ENCODE measurements around the gene FAM174C.
"Not testable (repeated sequence)": the region's sequence is repeated elsewhere in the genome, so short reads cannot be mapped to it uniquely, and the experiment has no call there.

Gene FAM174C

GRCh38 chr19:1288833-1289685 lies 13.7 kb downstream of the FAM174C start:
- no peak for DNase-seq

DNA sequence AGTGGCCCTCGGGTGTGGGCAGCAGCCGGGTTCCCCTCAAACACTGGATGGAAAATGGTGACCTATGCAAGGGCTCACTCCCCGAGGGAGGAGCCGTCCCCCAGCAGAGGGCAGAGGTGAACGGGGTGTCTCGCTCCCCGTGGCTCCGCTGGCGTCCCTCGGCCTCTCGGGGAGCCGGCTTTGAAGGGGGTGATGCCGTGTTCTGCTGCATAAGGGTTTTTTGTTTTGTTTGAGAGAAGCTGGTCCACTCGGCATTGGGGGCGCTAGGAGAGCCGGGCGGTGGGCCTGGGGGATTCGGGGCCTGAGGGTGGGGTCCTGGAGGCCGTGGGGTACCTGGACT lies 14.3 kb downstream of the FAM174C start:
- DNase-seq: no peak

DNA sequence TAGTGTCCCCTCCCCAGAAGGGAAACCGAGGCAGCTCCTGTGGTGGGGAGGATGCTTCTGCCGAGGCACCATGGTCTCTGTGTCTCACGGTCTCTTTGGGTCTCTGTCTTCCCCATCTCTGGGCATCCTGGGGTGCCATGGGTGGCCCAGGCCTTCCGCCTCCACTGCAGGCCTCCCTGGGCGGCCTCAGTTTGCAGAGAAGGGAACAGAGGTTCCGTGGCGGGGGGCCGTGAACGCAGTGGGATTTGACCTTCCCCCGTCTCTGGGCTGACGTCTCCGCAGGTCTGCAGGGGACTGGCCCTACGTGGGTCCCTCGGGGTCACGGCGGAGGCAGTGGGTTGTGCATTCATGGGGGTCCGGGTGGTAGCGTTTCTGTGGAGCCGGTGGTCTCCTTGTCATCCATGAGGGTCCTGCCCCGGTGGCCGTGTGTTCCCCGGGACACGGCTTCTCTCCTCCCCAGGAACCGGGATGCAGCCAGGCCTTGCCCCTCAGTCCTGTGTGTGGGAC lies 14.9 kb downstream of the FAM174C start:
- DNase-seq: no peak

DNA sequence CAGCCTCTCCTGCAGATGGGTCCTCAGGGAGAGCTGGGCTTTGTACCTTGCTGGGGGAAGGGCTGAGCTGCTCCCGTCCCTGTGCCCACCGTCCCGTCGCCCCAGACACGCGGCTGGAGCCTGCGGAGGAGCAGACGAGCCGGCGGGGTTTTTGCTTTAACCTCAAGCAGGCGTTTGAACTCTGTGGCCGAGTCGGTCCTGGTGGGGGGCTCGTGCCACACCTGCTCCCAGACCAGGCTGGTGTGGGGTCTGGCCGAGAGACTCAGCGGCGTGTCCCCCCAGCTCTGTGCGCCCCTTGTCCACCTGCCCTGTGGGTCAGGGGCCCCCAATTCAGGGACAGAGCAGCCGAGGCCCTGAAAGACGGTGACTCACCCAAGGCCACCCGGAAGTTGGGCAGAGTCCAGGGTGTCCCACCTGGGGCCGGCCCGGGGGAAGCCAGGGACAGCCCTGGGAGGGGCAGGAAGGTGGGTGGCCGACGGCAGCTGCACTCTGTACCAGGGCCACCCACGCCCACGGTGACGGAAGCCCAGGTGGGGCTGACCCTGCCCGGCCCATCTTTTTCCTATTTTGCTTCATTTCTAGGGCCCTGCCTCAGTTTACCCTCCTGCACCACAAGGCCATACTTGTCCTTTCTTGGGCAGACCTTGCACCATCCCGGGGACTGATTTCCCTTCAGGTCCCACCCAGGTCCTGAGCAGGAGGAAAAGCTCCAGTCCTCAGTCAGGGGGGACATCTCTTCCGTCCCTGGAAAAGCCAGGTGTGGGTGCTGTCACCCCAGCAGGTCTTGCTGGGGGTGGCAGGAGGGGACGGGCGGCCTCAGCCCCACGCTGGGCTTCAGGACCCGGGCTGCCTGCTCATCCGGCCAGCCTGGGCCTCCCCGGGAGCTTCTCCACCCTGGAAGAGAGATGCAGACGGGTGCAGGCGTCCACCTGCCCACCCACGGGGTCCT lies 15.6 kb downstream of the FAM174C start:
- DNase-seq: no peak

- DNase-seq: no peak
Measured at GRCh38 chr19:1291761-1292418, 16.6 kb downstream of the FAM174C start.

DNA sequence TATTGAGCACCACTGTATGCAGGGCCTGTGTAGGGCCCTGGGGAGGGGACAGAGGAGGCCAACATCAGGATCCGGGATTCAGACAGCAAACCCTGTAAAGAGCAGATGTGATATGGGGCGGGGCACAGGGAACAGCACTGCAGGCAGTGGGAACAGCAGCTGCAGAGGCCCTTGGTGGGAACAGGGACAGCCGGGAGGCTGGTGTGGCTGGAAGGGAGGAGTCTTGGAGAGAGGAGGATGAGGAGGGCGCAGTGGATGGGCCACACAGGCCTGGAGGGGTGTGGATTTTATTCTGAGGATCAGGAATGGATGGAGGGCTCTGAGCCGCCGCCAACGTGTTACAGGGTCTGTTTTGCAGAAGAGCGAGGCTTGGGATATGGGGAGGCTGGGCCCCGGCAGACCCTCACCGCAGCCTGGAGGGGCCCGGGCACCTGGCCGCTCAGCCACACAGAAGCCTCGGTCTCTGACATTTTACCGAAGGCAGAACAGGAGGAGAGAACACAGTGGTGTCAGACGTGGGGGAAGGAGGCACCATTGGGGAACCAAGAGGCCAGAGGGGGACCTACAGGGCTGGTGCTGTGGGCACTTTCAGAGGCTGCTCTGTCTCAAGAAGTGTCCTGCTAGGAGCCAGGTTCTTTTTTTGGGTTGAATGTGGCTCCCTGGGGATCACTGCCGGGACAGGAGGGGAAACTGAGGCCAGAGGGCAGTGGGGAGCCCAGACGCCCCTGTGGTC lies 17.3 kb downstream of the FAM174C start:
- DNase-seq: no peak

DNA sequence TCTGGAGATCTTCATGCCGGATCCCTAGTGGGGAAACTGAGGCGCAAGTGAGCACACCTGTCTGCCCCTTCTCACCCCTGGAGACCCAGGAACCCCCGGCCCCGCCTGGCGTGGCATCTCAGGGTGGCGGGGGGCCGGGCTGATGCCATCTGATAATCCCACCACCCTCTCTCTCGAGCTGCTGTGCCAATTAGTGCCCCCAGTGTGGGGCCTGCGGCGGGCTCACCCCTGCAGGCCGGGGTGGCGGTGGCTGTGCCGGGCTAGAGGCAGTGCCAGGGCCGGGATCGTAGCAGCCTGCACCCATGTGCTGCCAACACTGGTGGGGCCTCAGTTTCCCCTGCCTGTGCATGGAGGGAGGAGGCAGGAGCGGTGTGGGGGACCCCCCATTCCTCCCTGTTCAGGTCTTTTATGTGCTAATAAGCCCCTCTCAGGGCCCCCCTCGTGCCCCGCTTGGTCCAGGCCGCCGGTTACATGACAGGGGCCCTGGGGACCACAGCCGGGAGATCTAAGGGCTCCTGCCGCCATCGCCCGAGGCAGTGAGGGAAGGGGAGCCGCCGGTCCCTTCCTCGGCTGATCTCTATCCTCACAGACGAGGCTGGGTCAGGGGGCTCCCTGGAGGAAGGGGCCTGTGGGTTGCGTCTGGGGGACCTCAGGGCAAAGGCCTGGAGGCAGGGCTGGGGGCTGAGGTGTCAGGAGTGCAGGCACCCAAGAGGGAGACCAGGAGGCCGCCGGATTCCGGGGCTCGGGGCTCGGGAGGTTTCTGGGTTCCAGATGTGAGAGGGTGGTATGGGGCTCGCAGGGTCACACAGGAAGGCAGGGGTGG lies 18.7 kb downstream of the FAM174C start:
- no peak for DNase-seq

DNA sequence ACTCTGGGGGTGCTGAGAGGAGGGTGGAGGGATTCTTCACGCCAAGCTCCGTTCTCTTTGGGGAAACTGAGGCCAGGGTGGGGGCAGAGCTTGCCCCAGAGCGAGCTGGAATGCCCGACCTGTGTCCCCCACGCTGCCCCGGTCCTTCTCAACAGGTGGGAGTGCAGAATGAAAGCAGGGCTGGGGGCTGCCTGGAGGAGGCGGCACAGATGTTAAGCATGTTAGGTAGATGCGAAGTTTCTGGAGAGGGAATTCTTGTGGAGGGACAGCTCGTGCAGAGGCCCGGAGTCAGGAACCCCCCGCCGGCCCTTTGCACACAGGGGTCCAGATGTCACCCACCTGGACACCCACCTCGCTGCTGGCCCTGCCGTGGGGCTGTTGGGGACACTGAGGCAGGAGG lies 19.4 kb downstream of the FAM174C start:
- no peak for DNase-seq

DNA sequence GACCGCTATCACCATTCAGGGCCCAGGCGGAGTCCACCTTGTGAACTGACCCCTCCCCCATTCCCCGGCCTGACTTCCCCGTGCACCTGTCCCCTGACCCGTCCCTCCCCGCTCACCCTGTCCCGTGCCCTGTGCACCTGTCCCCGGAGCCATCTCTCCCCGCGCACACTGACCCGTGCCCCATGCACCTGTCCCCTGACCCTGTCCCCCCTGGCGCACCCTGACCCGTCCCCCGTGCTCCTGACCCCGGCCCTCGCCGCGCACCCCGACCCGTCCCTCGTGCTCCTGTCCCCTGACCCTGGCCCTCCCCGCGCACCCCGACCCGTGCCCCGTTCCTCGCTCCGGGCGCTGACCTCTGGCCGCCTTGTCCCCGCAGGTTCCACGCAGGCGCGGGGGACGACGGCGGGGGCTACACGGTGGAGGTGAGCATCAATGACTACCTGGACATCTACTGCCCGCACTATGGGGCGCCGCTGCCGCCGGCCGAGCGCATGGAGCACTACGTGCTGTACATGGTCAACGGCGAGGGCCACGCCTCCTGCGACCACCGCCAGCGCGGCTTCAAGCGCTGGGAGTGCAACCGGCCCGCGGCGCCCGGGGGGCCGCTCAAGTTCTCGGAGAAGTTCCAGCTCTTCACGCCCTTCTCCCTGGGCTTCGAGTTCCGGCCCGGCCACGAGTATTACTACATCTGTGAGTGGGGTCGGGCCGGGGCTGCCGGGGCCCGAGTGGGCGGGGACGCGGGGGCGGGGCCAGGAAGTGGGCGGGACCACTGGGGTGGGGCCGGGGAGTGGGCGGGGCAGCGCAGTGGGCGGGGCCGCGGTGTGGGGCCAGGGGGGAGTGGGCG lies 20.1 kb downstream of the FAM174C start:
- no peak for DNase-seq

GRCh38 chr19:1296078-1296477 lies 20.7 kb downstream of the FAM174C start:
- no peak for DNase-seq

- no peak for DNase-seq
Measured at GRCh38 chr19:1296575-1297271, 21.4 kb downstream of the FAM174C start.

- no peak for DNase-seq
Measured at GRCh38 chr19:1298235-1298634, 22.9 kb downstream of the FAM174C start.

- no peak for DNase-seq
Measured at GRCh38 chr19:1299801-1300200, 24.5 kb downstream of the FAM174C start.

GRCh38 chr19:1300744-1301490 lies 25.6 kb downstream of the FAM174C start:
- no peak for DNase-seq

- no peak for DNase-seq
Measured at GRCh38 chr19:1302533-1303239, 27.4 kb downstream of the FAM174C start.

- DNase-seq: no peak
Measured at GRCh38 chr19:1304197-1304924, 29.0 kb downstream of the FAM174C start.

- not testable (repeated sequence) for DNase-seq
Measured at GRCh38 chr19:1305354-1305753, 30.0 kb downstream of the FAM174C start.

DNA sequence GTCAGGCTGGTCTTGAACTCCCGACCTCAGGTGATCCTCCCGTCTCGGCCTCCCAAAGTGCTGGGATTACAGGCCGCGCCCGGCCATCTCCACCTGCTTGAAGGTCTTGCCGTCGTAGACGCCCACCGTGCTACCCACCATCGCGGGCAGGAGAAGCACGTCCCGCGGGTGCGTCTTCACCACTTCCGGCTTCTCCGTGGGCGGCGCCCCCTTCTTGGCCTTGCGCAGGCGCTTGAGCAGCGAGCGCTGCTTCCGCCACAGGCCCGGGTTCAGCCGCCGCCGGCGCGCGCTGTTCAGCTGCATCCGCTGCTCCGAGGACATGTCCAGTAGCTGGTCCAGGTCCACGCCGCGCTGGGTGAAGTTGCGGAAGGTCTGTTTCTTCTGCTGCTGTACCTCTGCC lies 32.0 kb downstream of the FAM174C start:
- no peak for DNase-seq

Measured in SW 1271 (cell line).